Natural killer cell (primary cell): ENCODE data around the gene IL37. TPM values are rescaled to one million over a fixed set of nuclear protein-coding genes. Genes with fewer than 3 reads are reported as not detected.

Source experiments
- ATAC-seq, 3 donors: fragments of 150-1000 bp in 2 of 3; fragments of 200-7000 bp in 1 of 3; cut with Tn5 transposase; 1 replicate in 1 of 3; 2 replicates in 2 of 3; pipeline ENCODE4 v1.10.0; 2021; ENCODE audit warnings: mild to moderate bottlenecking in 2 of 3, moderate library complexity in 2 of 3
- DNase-seq, 2 donors: peaks; one replicate each; pipeline versions ENCODE4 v3.0.0 to v3.0.0-alpha.2; 2013 to 2021; ENCODE audit warnings: mixed read lengths in 1 of 2
- H3K27ac ChIP-seq: one replicate; pipeline ENCODE4 v1.5.1; 2013; ENCODE audit warnings: mild to moderate bottlenecking, low read length
- H3K27me3 ChIP-seq: one replicate; pipeline ENCODE4 v1.6.1; 2013; ENCODE audit warnings: low read length; ENCODE audit not compliant: control insufficient read depth, insufficient read depth
- H3K36me3 ChIP-seq: one replicate; pipeline ENCODE4 v1.6.1; 2013; ENCODE audit warnings: low read length; ENCODE audit not compliant: control insufficient read depth, insufficient read depth
- H3K4me1 ChIP-seq: one replicate; pipeline ENCODE4 v1.6.1; 2013; ENCODE audit warnings: low read length; ENCODE audit not compliant: control insufficient read depth, insufficient read depth
- H3K4me3 ChIP-seq: one replicate; pipeline ENCODE4 v1.5.1; 2013; ENCODE audit warnings: low read length
- H3K9me3 ChIP-seq: one replicate; pipeline ENCODE4 v1.6.1; 2013; ENCODE audit warnings: low read length; ENCODE audit not compliant: control insufficient read depth, insufficient read depth
- H3K27ac Mint-ChIP-seq, 2 donors: one replicate each; pipeline ENCODE4 v1.8.0; 2022; ENCODE audit warnings: mild to moderate bottlenecking in 2 of 2, mixed read lengths in 2 of 2, moderate library complexity in 1 of 2
- H3K27me3 Mint-ChIP-seq, 2 donors: one replicate each; pipeline ENCODE4 v1.8.0; 2022; ENCODE audit warnings: low read depth in 2 of 2, mixed read lengths in 2 of 2
- H3K36me3 Mint-ChIP-seq: one replicate; pipeline ENCODE4 v1.8.0; 2022; ENCODE audit warnings: mixed read lengths
- H3K4me1 Mint-ChIP-seq, 2 donors: one replicate each; pipeline ENCODE4 v1.8.0; 2022; ENCODE audit warnings: mixed read lengths in 2 of 2
- H3K4me3 Mint-ChIP-seq: one replicate; pipeline ENCODE4 v1.8.0; 2022; ENCODE audit warnings: mild to moderate bottlenecking, moderate library complexity, mixed read lengths
- H3K9me3 Mint-ChIP-seq, 2 donors: one replicate each; pipeline ENCODE4 v1.8.0; 2022; ENCODE audit warnings: mixed read lengths in 2 of 2
- CTCF ChIP-seq: fragments of 200-600 bp; IDR thresholded peaks from one replicate; pipeline ENCODE4 v1.8.0; 2022; ENCODE audit warnings: antibody characterized with exemption
- whole genome bisulfite sequencing: methylation state at CpG from one replicate; pipeline ENCODE4 v1.1.7; 2013; ENCODE audit warnings: missing lambda C conversion rate; ENCODE audit not compliant: insufficient coverage; 5-methylcytosine and 5-hydroxymethylcytosine counted together
- intact Hi-C: fragments of 100-400 bp; cut with micrococcal nuclease; formaldehyde crosslinking; loops from one replicate; pipeline ENCODE4 v1.14.2; 2022
- total RNA-seq, 4 donors: library from RNA; stranded (reverse); fragments of 120-200 nt in 1 of 4; gene quantifications; one replicate each; pipeline versions ENCODE4 v1.2.3 to v1.2.4, GENCODE V29; 2013 to 2022

The IL37 gene
- total RNA-seq, 3 donors from 2014 or later (not counting 1 experiment from before 2014, with no cell fraction given), result not detected

- no peak for TF ChIP-seq CTCF
- no peak overlapping the region for H3K4me3 Mint-ChIP-seq
- DNase-seq (no peak), ATAC-seq (no peak)
- H3K4me3 ChIP-seq, result no peak overlapping the region
- H3K9me3 ChIP-seq, result no peaks in the 10 kb centered on the region
- no peaks in the 10 kb centered on the region for H3K4me1 ChIP-seq
- no peaks in the 10 kb centered on the region for H3K36me3 ChIP-seq
- intact Hi-C loops, result no loop called here
- no peak overlapping the region for H3K27ac ChIP-seq
- H3K36me3 Mint-ChIP-seq, result no peaks in the 10 kb centered on the region
- 93% methylated on average over 1 of the region's 2 CpGs for WGBS
- peaks cover 6 to 7% of the 10 kb centered on the region in 2 donors for H3K4me1 Mint-ChIP-seq
- no peaks in the 10 kb centered on the region for H3K9me3 Mint-ChIP-seq
- no peaks in the 10 kb centered on the region for H3K27me3 ChIP-seq
- no peak overlapping the region for H3K27ac Mint-ChIP-seq
- peaks cover 0 to 4% of the 10 kb centered on the region in 2 donors for H3K27me3 Mint-ChIP-seq
These were observed 25.9 kb downstream of the IL37 start for GRCh38 chr2:112936927-112937232.

GRCh38 chr2:112938904-112939303 lies 27.9 kb downstream of the IL37 start:
- H3K27ac ChIP-seq, result no peak overlapping the region
- Mint-ChIP-seq H3K27ac (no peak overlapping the region), H3K27me3 (peaks cover 0 to 8% of the 10 kb centered on the region in 2 donors), H3K4me3 (no peak overlapping the region), H3K4me1 (peaks cover 6 to 7% of the 10 kb centered on the region in 2 donors), H3K36me3 (no peaks in the 10 kb centered on the region), H3K9me3 (no peaks in the 10 kb centered on the region)
- H3K27me3 ChIP-seq, result no peaks in the 10 kb centered on the region
- DNase-seq (no peak), ATAC-seq (no peak)
- no peaks in the 10 kb centered on the region for H3K4me1 ChIP-seq
- no peaks in the 10 kb centered on the region for H3K9me3 ChIP-seq
- H3K4me3 ChIP-seq, result no peak overlapping the region
- no peak for TF ChIP-seq CTCF
- intact Hi-C loops, result no loop called here
- H3K36me3 ChIP-seq, result no peaks in the 10 kb centered on the region
- 32% methylated on average over 5 of the region's 5 CpGs for WGBS

GRCh38 chr2:112939425-112939824 lies 28.5 kb downstream of the IL37 start:
- H3K27me3 ChIP-seq, result no peaks in the 10 kb centered on the region
- 89% methylated on average over 5 of the region's 5 CpGs for WGBS
- H3K36me3 ChIP-seq, result no peaks in the 10 kb centered on the region
- Mint-ChIP-seq H3K4me3 (no peak overlapping the region), H3K36me3 (no peaks in the 10 kb centered on the region), H3K27me3 (peaks cover 1 to 8% of the 10 kb centered on the region in 2 donors), H3K4me1 (peaks cover 6 to 7% of the 10 kb centered on the region in 2 donors), H3K9me3 (no peaks in the 10 kb centered on the region), H3K27ac (no peak overlapping the region)
- H3K4me3 ChIP-seq, result no peak overlapping the region
- no peaks in the 10 kb centered on the region for H3K9me3 ChIP-seq
- intact Hi-C loops, result no loop called here
- H3K27ac ChIP-seq, result no peak overlapping the region
- no peak for ATAC-seq
- no peaks in the 10 kb centered on the region for H3K4me1 ChIP-seq
- no peak for DNase-seq
- TF ChIP-seq CTCF, result no peak

GRCh38 chr2:112940859-112941625 lies 30.1 kb downstream of the IL37 start:
- Mint-ChIP-seq H3K4me3 (no peak overlapping the region), H3K27me3 (peaks cover 8 to 9% of the 10 kb centered on the region in 2 donors), H3K9me3 (no peaks in the 10 kb centered on the region), H3K4me1 (peaks cover 6 to 7% of the 10 kb centered on the region in 2 donors), H3K27ac (no peak overlapping the region), H3K36me3 (no peaks in the 10 kb centered on the region)
- no peak for TF ChIP-seq CTCF
- Histone ChIP-seq H3K36me3 (no peaks in the 10 kb centered on the region), H3K27ac (no peak overlapping the region), H3K4me3 (no peak overlapping the region), H3K4me1 (no peaks in the 10 kb centered on the region), H3K27me3 (no peaks in the 10 kb centered on the region), H3K9me3 (no peaks in the 10 kb centered on the region)
- intact Hi-C loops, result loop anchor here (1.0 to 10.0 kb wide), 2 partner anchors 191 to 336 kb away; no protein-coding TSS in a partner anchor
- DNase-seq (no peak), ATAC-seq (no peak)
- WGBS, result 69% methylated on average over 3 of the region's 3 CpGs
